Putamen (tissue), 1 donor: ENCODE measurements around the gene POLQ.
"Not testable (repeated sequence)": the region's sequence is repeated elsewhere in the genome, so short reads cannot be mapped to it uniquely, and the experiment has no call there.

Experiments used
- DNase-seq: peaks from one replicate; pipeline ENCODE4 v3.0.0-alpha.2; 2016; ENCODE audit warnings: low spot score

POLQ gene

GRCh38 chr3:121545574-121546455 is at the start of gene POLQ:
Gene POLQ, minus strand, starts transcription at chr3:121545988. Its CDS starts 111 bp downstream, at chr3:121545877.
- peak; percentile 94 for DNase-seq

GRCh38 chr3:121594850-121595249 is 49.1 kb upstream of the POLQ start:
- no peak for DNase-seq

GRCh38 chr3:121593806-121594205 is 48.0 kb upstream of the POLQ start:
- not testable (repeated sequence) for DNase-seq

DNA sequence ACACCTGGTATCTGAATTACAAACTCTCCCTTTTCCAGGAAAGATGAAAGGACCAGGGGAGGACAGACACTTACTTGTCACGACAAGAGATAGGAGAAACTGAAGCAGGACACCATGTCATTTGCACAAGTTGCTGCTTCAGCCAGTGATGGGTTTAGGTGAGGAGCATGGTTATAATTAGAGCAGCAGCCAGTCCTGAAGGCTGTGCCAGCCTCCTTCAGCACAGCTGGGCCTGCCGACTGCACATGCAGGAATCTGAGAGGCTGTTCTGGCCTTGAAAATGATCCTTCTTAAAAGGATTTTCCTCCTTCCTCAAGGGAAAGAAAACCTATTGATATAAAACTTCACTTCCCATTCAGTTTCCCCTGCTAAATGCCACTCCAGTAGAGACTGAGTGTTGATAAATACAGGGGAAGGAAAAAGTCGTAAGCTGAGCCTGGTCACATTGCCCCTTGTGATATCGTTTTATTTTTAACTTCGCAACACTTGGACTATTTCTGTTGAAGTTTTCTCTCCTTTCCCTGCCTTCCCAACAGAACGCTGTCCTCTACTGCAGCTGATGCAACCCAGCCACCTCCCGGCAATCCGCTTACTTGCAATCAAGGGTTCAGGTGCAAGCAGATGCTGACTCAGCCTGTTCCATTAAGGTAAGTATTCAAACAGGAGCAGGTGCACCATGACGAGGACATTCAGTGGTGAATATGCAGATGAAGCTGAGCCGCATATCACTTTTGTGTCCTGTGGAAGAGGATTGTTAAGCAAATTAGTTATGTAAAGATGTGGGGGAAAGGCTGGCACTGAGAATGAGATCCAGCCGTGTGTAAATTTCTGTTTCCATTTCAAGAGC is 47.3 kb upstream of the POLQ start, which contains the start of gene FBXO40:
Gene FBXO40 (plus strand): TSS at position 524 of the 847 bp plus-strand sequence. CDS start 27,197 bp downstream, outside the sequence.
- DNase-seq, result no peak

- DNase-seq, result no peak
These were observed 38.6 kb upstream of the POLQ start for GRCh38 chr3:121584418-121584817.

- DNase-seq, result no peak
These were observed 35.9 kb upstream of the POLQ start for GRCh38 chr3:121581691-121582090.

- no peak for DNase-seq
These were observed 28.7 kb upstream of the POLQ start for GRCh38 chr3:121574449-121574848.

GRCh38 chr3:121567649-121568048 is 21.9 kb upstream of the POLQ start, which contains the start of gene ARGFX:
Gene ARGFX, plus strand, starts transcription at chr3:121567949. Its CDS starts 2,765 bp downstream, at chr3:121570714.
- DNase-seq, result no peak

DNA sequence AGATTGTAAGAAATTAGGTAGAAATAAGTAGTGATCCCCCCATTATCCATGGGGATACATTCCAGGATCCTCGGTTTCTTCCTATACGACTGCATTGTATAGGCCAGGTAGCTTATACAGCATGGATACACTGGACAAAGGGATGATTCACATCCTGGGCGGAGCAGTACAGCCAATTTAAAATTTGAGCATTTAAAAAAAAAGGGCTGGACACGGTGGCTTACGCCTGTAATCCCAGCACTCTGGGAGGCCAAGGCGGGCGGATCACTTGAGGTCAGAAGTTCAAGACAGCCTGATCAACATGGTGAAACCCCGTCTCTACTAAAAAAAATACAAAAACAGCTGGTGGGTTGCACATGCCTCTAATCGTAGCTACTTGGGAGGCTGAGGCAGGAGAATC is 21.0 kb upstream of the POLQ start:
- no peak for DNase-seq

DNA sequence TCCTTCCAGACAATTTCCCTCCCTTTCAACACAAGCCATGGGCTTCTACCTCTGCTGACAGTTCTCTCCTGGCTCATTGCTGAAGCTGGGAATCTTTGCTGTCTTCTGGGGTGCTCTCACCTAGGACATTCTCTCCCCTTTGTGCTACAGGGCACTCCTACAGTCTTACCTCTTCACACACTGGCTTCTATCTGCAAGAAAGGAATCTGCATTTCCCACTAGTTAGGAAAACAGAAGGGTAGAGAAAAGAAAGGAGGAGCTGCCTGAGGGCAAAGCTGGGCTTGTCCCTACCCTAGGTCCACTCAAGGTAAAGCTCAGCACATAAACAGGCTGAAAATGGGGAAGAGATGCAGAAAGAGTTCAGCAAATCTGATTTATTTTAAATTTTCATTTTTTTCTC is 16.4 kb upstream of the POLQ start:
- DNase-seq, result no peak

- DNase-seq, result no peak
These were observed 11.7 kb upstream of the POLQ start for GRCh38 chr3:121557426-121557934.

- DNase-seq, result no peak
These were observed 7.0 kb upstream of the POLQ start for GRCh38 chr3:121552797-121553196.

GRCh38 chr3:121552379-121552778 is 6.6 kb upstream of the POLQ start:
- no peak for DNase-seq

GRCh38 chr3:121545049-121545573 is 677 bp downstream of the POLQ start:
- no peak for DNase-seq

- DNase-seq, result no peak
These were observed 2.9 kb downstream of the POLQ start for GRCh38 chr3:121542924-121543323.

- DNase-seq, result no peak
These were observed 14.5 kb downstream of the POLQ start for GRCh38 chr3:121531269-121531668.

- no peak for DNase-seq
These were observed 16.5 kb downstream of the POLQ start for GRCh38 chr3:121529308-121529707.

DNA sequence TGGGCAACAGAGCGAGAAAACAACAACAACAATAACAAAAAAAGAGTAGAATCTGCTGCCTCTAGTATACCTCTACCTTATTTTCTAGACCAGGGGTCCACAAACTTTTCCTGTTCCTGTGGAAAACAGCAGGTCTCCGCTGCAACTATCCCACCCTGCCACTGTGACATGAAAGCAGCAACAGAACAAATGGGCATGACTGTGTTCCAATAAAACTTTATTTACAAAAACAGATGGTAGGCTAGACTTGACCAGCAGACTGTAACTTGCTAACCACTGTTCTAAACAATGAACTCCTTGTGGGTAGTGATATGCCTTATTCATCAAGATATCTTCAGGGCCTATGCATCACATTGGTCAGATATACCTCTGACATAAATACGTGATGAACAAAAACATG is 25.3 kb downstream of the POLQ start:
- no peak for DNase-seq

DNA sequence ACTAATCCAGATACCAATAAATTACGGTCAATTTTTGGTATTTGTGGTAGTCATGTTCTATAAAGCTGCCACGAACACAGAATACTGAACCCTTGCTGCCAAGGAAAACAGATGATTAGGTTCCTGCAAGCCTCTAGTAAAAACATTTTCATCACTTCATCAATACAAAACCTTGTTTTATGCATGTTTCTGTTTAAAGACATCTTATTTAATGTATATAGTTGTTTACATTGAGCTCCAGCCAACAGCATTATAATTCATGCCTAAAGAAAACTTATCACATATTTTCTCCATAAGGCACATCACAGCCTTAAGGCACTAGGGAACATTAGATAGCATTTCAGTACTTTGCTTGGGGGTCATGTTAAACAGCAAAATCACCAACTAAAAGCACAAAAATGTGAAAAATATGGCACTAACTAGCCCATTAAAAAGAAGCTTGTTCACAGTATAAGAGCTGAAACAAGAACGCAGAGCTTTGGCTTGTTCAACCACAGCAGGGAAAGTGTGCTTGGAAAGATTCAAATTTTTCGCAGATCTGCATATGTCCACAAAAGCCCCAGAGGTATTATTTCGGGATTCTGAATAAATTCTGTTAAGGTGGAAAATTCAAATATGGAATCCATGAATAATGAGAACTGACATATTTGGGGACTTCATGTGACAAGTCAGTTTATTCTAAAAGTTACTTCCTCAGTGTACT is 27.7 kb downstream of the POLQ start:
- no peak for DNase-seq

GRCh38 chr3:121515862-121516261 is 29.9 kb downstream of the POLQ start:
- DNase-seq, result no peak

DNA sequence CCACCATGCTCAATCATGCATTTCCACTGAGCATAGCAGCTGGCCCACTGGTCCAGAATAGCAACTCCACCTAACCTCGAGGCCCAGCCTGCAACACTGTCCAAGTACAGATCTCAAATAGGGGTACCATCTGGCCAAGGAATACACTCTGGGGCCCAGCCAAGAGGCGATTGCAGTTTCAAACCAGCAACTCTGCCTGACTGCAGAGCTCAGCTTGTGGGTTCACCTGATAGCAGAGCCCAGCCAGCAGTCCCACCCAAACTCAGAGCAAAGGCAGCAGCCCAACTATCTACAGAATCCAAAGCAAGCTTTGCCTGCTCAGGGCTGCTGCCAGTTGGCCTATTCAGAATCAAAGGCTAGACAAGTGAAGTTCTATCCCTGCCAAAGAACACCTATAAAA is 30.5 kb downstream of the POLQ start:
- DNase-seq, result no peak

DNA sequence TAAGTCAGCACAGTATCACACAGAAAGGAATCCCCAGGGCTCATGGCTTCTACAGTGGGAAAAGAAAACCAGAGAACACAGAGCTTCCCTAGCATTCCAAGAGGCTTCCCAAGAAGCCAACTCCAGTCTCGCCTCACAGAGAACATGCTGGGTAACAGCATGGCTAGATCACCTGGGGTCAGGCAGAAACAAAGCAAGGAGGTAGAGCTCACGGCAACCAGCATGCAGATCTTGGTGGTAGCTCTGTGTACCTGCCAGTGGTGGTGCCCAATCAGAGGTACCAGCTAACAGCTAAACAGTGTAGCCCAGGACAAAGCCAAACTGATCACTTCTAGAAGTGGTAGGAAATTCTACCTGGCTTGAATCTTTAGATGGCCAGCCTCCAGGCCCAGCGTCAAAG is 31.3 kb downstream of the POLQ start:
- DNase-seq, result no peak
